Peyer's patch (tissue), 4 donors: ENCODE measurements around the gene KAZN.

Source experiments
- POLR2A ChIP-seq, 2 donors: fragments of 450-650 bp; IDR thresholded peaks; one replicate each; pipeline ENCODE4 v1.5.1; 2017; ENCODE audit warnings: antibody characterized with exemption in 2 of 2, mild to moderate bottlenecking in 2 of 2, moderate library complexity in 2 of 2
- TF ChIP-seq, protein P1 (sequence below), 6 experiments: fragments of 450-650 bp in 4 of 6; fragments of 200-600 bp in 2 of 6; sonication (generic) in 1 of 6; IDR thresholded peaks; one replicate each; pipeline ENCODE4 v1.5.1; 2017 to 2019; ENCODE audit warnings: antibody characterized with exemption in 6 of 6, mild to moderate bottlenecking in 3 of 6, moderate library complexity in 1 of 6

- TF ChIP-seq, protein P1, sequence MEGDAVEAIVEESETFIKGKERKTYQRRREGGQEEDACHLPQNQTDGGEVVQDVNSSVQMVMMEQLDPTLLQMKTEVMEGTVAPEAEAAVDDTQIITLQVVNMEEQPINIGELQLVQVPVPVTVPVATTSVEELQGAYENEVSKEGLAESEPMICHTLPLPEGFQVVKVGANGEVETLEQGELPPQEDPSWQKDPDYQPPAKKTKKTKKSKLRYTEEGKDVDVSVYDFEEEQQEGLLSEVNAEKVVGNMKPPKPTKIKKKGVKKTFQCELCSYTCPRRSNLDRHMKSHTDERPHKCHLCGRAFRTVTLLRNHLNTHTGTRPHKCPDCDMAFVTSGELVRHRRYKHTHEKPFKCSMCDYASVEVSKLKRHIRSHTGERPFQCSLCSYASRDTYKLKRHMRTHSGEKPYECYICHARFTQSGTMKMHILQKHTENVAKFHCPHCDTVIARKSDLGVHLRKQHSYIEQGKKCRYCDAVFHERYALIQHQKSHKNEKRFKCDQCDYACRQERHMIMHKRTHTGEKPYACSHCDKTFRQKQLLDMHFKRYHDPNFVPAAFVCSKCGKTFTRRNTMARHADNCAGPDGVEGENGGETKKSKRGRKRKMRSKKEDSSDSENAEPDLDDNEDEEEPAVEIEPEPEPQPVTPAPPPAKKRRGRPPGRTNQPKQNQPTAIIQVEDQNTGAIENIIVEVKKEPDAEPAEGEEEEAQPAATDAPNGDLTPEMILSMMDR (IDR thresholded peaks at IDR 0.05) = no peak
- TF ChIP-seq POLR2A (IDR thresholded peaks at IDR 0.05) = no peak
These were observed 514.7 kb downstream of the KAZN start for GRCh38 chr1:15113146-15113545.
